HepG2 (cell line): Measurements from ENCODE around the gene CTIF.

Experiments used
- ATF1 ChIP-seq: IDR thresholded peaks from 2 replicates; pipeline ENCODE4 v1.6.1; 2016; ENCODE audit warnings: mild to moderate bottlenecking, control low read depth
- ESRRA ChIP-seq: sonication (generic); formaldehyde crosslinking; IDR thresholded peaks from 2 replicates; pipeline ENCODE4 v1.5.1; 2020; ENCODE audit warnings: mild to moderate bottlenecking, low read depth, missing genetic modification reagents
- EZH2 ChIP-seq: conservative IDR thresholded peaks from 2 replicates; pipeline ENCODE4 v1.6.1; 2012; ENCODE audit warnings: mild to moderate bottlenecking, low read depth, low read length, moderate library complexity
- USF2 ChIP-seq, 2 experiments: sonication (generic) in 1 of 2; formaldehyde crosslinking in 1 of 2; IDR thresholded peaks; 2 replicates each; pipeline versions ENCODE4 v1.5.1 to v1.6.1; 2011 to 2020; ENCODE audit warnings: borderline replicate concordance in 1 of 2, low read depth in 1 of 2, low read length in 1 of 2, mild to moderate bottlenecking in 1 of 2, missing genetic modification reagents in 1 of 2, moderate library complexity in 1 of 2
- YY1 ChIP-seq: IDR thresholded peaks from 2 replicates; pipeline ENCODE4 v1.6.1; 2011; ENCODE audit warnings: low read length, low read depth, moderate library complexity, mild to moderate bottlenecking; ENCODE audit not compliant: insufficient read depth, insufficient replicate concordance
- ZFX ChIP-seq: sonication (generic); formaldehyde crosslinking; IDR thresholded peaks from 2 replicates; pipeline ENCODE4 v1.4.0; 2020; ENCODE audit warnings: mild to moderate bottlenecking, low read depth, missing genetic modification reagents, moderate library complexity
- ZNF256 ChIP-seq: sonication (generic); formaldehyde crosslinking; conservative IDR thresholded peaks from 2 replicates; pipeline ENCODE4 v1.4.0; 2020; ENCODE audit warnings: missing genetic modification reagents
- ZNF33A ChIP-seq: sonication (generic); formaldehyde crosslinking; IDR thresholded peaks from 2 replicates; pipeline ENCODE4 v1.5.1; 2020; ENCODE audit warnings: missing genetic modification reagents, mild to moderate bottlenecking, moderate library complexity, borderline replicate concordance
- TF ChIP-seq, protein P1 (sequence below): sonication (generic); formaldehyde crosslinking; IDR thresholded peaks from 2 replicates; pipeline ENCODE4 v1.5.0; 2020; ENCODE audit warnings: mild to moderate bottlenecking, missing genetic modification reagents, moderate library complexity
- TF ChIP-seq, protein P2 (sequence below): sonication (generic); formaldehyde crosslinking; IDR thresholded peaks from 2 replicates; pipeline ENCODE4 v1.4.0; 2020; ENCODE audit warnings: low read depth, mild to moderate bottlenecking, missing genetic modification reagents
- TF ChIP-seq, protein P3 (sequence below): sonication (generic); formaldehyde crosslinking; IDR thresholded peaks from 2 replicates; pipeline ENCODE4 v1.4.0; 2020; ENCODE audit warnings: missing genetic modification reagents

DNA sequence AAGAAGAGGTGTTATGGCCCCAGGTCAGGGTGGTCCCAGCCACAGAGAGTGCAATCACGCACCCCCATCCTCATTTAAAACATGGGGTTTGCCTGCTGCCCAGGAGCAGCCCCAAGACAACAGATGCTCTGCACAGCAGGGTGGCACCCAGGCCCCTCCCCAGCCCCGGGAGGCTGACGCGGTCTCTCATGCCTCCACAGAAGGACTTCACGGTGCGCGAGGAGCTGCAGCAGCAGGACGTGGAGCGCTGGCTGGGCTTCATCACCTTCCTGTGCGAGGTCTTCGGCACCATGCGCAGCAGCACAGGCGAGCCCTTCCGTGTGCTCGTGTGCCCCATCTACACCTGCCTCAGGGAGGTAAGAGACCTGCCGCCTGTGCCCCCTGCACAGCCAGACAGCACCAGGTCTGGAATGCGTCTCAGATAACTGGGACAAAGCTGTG is 278.2 kb downstream of the CTIF start:
- TF ChIP-seq ZFX = no peak
- no peak for TF ChIP-seq USF2 (IDR thresholded peaks at IDR 0.05; ENCODE audit: low read depth, low read length)
- no peak for TF ChIP-seq USF2 (CRISPR knock-in tag; IDR thresholded peaks at IDR 0.05; ENCODE audit: borderline replicate concordance)
- TF ChIP-seq YY1 = no peak
- no peak for TF ChIP-seq ZNF256
- TF ChIP-seq, protein P1, sequence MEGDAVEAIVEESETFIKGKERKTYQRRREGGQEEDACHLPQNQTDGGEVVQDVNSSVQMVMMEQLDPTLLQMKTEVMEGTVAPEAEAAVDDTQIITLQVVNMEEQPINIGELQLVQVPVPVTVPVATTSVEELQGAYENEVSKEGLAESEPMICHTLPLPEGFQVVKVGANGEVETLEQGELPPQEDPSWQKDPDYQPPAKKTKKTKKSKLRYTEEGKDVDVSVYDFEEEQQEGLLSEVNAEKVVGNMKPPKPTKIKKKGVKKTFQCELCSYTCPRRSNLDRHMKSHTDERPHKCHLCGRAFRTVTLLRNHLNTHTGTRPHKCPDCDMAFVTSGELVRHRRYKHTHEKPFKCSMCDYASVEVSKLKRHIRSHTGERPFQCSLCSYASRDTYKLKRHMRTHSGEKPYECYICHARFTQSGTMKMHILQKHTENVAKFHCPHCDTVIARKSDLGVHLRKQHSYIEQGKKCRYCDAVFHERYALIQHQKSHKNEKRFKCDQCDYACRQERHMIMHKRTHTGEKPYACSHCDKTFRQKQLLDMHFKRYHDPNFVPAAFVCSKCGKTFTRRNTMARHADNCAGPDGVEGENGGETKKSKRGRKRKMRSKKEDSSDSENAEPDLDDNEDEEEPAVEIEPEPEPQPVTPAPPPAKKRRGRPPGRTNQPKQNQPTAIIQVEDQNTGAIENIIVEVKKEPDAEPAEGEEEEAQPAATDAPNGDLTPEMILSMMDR = no peak
- TF ChIP-seq, protein P2, sequence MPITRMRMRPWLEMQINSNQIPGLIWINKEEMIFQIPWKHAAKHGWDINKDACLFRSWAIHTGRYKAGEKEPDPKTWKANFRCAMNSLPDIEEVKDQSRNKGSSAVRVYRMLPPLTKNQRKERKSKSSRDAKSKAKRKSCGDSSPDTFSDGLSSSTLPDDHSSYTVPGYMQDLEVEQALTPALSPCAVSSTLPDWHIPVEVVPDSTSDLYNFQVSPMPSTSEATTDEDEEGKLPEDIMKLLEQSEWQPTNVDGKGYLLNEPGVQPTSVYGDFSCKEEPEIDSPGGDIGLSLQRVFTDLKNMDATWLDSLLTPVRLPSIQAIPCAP (CRISPR knock-in tag) = no peak
- TF ChIP-seq EZH2 = no peak
- no peak for TF ChIP-seq ATF1 (CRISPR knock-in tag)
- no peak for TF ChIP-seq ESRRA (CRISPR knock-in tag)
- TF ChIP-seq ZNF33A (CRISPR knock-in tag) = no peak
- TF ChIP-seq, protein P3, sequence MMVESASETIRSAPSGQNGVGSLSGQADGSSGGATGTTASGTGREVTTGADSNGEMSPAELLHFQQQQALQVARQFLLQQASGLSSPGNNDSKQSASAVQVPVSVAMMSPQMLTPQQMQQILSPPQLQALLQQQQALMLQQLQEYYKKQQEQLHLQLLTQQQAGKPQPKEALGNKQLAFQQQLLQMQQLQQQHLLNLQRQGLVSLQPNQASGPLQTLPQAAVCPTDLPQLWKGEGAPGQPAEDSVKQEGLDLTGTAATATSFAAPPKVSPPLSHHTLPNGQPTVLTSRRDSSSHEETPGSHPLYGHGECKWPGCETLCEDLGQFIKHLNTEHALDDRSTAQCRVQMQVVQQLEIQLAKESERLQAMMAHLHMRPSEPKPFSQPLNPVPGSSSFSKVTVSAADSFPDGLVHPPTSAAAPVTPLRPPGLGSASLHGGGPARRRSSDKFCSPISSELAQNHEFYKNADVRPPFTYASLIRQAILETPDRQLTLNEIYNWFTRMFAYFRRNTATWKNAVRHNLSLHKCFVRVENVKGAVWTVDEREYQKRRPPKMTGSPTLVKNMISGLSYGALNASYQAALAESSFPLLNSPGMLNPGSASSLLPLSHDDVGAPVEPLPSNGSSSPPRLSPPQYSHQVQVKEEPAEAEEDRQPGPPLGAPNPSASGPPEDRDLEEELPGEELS (CRISPR knock-in tag) = no peak
